HG02981 (cell line): ENCODE results near the gene KIF22.
"Not testable (repeated sequence)": the region's sequence is repeated elsewhere in the genome, so short reads cannot be mapped to it uniquely, and the experiment has no call there.

Source experiments
- ATAC-seq: cut with Tn5 transposase; IDR thresholded peaks from one replicate; pipeline ENCODE4 v1.9.1; 2021; ENCODE audit warnings: mild to moderate bottlenecking, moderate library complexity; ENCODE audit not compliant: unreplicated experiment

The KIF22 gene

GRCh38 chr16:29793153-29793552, 2.6 kb downstream of the KIF22 start:
- ATAC-seq, result not testable (repeated sequence)

GRCh38 chr16:29794231-29794710, 3.7 kb downstream of the KIF22 start:
- ATAC-seq, result no peak

- no peak for ATAC-seq
Observed at GRCh38 chr16:29802416-29802935, 11.9 kb downstream of the KIF22 start.

GRCh38 chr16:29804020-29804419, 13.5 kb downstream of the KIF22 start:
- ATAC-seq, result no peak

GRCh38 chr16:29804455-29805231, 14.1 kb downstream of the KIF22 start:
- no peak for ATAC-seq

- peak; percentile 42 for ATAC-seq
Observed at GRCh38 chr16:29805232-29806098, 14.9 kb downstream of the KIF22 start.

GRCh38 chr16:29806099-29806579, 15.6 kb downstream of the KIF22 start, which contains the start of gene MAZ:
Gene MAZ (plus strand): TSS chr16:29806529. CDS start chr16:29806702, 173 bp downstream.
- no peak for ATAC-seq

GRCh38 chr16:29806641-29807425, 16.3 kb downstream of the KIF22 start:
- ATAC-seq, result no peak

GRCh38 chr16:29807426-29808218, 17.1 kb downstream of the KIF22 start:
- ATAC-seq, result no peak

- ATAC-seq, result no peak
Observed at GRCh38 chr16:29808219-29808900, 17.8 kb downstream of the KIF22 start.

GRCh38 chr16:29809031-29809747, 18.6 kb downstream of the KIF22 start:
- no peak for ATAC-seq

- ATAC-seq, result no peak
Observed at GRCh38 chr16:29809850-29810698, 19.5 kb downstream of the KIF22 start.

GRCh38 chr16:29810699-29811169, 20.2 kb downstream of the KIF22 start:
- ATAC-seq, result no peak

GRCh38 chr16:29811170-29811895, 20.8 kb downstream of the KIF22 start:
- ATAC-seq, result peak; percentile 34

GRCh38 chr16:29811896-29812665, 21.5 kb downstream of the KIF22 start, which contains the start of gene PRRT2:
Gene PRRT2 (plus strand): TSS chr16:29812193. CDS start chr16:29813055, 862 bp downstream.
- no peak for ATAC-seq
